ENCODE results near the gene ZDHHC4. TPM values are rescaled to one million over a fixed set of nuclear protein-coding genes. Genes with fewer than 3 reads are reported as not detected.

The ZDHHC4 gene
- total and polyA plus RNA-seq, 2 of the 8 experiments (the other 6 are each of a cell fraction or from before 2014, with no cell fraction given), result 50.2 to 171 TPM

DNA sequence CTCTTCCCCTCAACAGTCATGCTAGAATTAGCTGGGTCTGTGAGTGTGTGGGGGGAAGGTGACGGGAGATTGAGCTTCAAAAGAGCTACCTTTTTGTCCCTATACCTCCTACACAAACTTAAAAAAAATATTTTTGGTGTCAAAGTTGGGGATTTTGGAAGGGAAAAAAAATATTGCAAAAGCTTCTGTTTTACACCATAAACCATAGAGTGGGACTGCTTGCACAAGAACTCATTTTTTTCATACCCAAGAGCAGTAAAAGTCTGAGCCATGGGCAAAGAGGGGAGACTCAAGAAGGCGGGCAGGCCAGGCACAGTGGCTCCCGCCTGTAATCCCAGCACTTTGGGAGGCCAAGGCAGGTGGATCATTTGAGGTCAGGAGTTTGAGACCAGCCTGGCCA is 9.4 kb upstream of the ZDHHC4 start:
- H2BK5ac ChIP-seq (ENCODE audit: low read depth, low read length), result no peak overlapping the region
- H2AFZ ChIP-seq (ENCODE audit: low read length), result no peak overlapping the region
- H3K4me3 ChIP-seq (ENCODE audit: extremely low read depth in 1 of 4, insufficient read depth in 2 of 4, low read depth in 3 of 4, low read length in 4 of 4), result no peak overlapping the region
- CTCF ChIA-PET (ENCODE audit: partially characterized antibody), result interaction anchor here (0.8 to 2.3 kb wide), 4 partner anchors 8 to 32 kb away, joined by 3 to 8 read pairs (median 4); no protein-coding TSS in a partner anchor
- no peak overlapping the region for H4K5ac ChIP-seq (ENCODE audit: insufficient read length, low read depth, low read length)
- H2BK15ac ChIP-seq (ENCODE audit: low read length), result no peak overlapping the region
- 88% methylated on average over 3 of the region's 3 CpGs; no CpG with 5 or more reads in 1 of the 2 experiments for WGBS, 2 experiments (ENCODE audit: extremely low coverage in 1 of 2, insufficient coverage in 1 of 2, insufficient read length in 1 of 2, insufficient replicate concordance in 2 of 2, low coverage in 1 of 2, low lambda C conversion rate in 2 of 2, missing lambda C conversion rate in 1 of 2)
- no peak overlapping the region for H3K4me2 ChIP-seq (ENCODE audit: insufficient read depth in 1 of 2, low read depth in 2 of 2, low read length in 2 of 2)
- no peak overlapping the region for H3K9ac ChIP-seq (replicated peaks in 1 of 4; ENCODE audit: extremely low read depth in 1 of 4, low read depth in 3 of 4, low read length in 3 of 4)
- H3K27ac ChIP-seq (ENCODE audit: low read depth, low read length), result no peak overlapping the region
- H4K20me1 ChIP-seq (replicated peaks in 1 of 2; ENCODE audit: control insufficient read depth in 1 of 2, insufficient read depth in 2 of 2, low read length in 2 of 2), result no peaks in the 10 kb centered on the region
- FAIRE-seq, result no peak
- H4K8ac ChIP-seq (ENCODE audit: extremely low read depth, insufficient read depth, low read length), result no peak overlapping the region
- H3K4ac ChIP-seq (replicated peaks; ENCODE audit: insufficient read length, low read depth, low read length), result no peak overlapping the region
- no peak overlapping the region for H2BK12ac ChIP-seq (ENCODE audit: low read depth, low read length)
- no peaks in the 10 kb centered on the region for H3K79me1 ChIP-seq (ENCODE audit: low read depth, low read length)
- H2BK120ac ChIP-seq (replicated peaks; ENCODE audit: low read depth, low read length), result no peak overlapping the region
- no peaks in the 10 kb centered on the region for H3K23me2 ChIP-seq (ENCODE audit: low read depth, low read length)
- no peak overlapping the region for H2AK5ac ChIP-seq (ENCODE audit: low read depth, low read length)
- no peaks in the 10 kb centered on the region for H3K4me1 ChIP-seq (replicated peaks in 1 of 4; ENCODE audit: control insufficient read depth in 3 of 4, insufficient read depth in 4 of 4, low read length in 3 of 4)
- H2BK20ac ChIP-seq (ENCODE audit: low read length), result no peak overlapping the region
- TF ChIP-seq CHD2 (IDR thresholded peaks at IDR 0.05; ENCODE audit: low read length) (no peak), POU5F1 (IDR thresholded peaks at IDR 0.05; ENCODE audit: low read depth, low read length) (no peak), CREB1 (IDR thresholded peaks at IDR 0.05) (no peak), MAFK (IDR thresholded peaks at IDR 0.05; ENCODE audit: low read depth, low read length) (no peak), ASH2L (IDR thresholded peaks at IDR 0.05; ENCODE audit: low read length) (no peak), TCF12 (IDR thresholded peaks at IDR 0.05; ENCODE audit: low read depth, low read length) (no peak)
- H3K36me3 ChIP-seq (ENCODE audit: control insufficient read depth in 2 of 4, insufficient read depth in 4 of 4, low read length in 3 of 4), result no peaks in the 10 kb centered on the region
- H4K91ac ChIP-seq (replicated peaks; ENCODE audit: insufficient read length, low read length), result no peak overlapping the region
- POLR2A ChIA-PET (ENCODE audit: partially characterized antibody), result interaction anchor here (1.0 kb wide), 1 partner anchor 10 kb away, joined by 3 read pairs; no protein-coding TSS in a partner anchor
- H3K79me2 ChIP-seq (ENCODE audit: control insufficient read depth in 1 of 2, insufficient read depth in 2 of 2, low read length in 2 of 2), result no peaks in the 10 kb centered on the region
- H3K14ac ChIP-seq (ENCODE audit: insufficient read length), result no peak overlapping the region
- H3K23ac ChIP-seq (ENCODE audit: insufficient read length), result no peak overlapping the region
- no peak for DNase-seq (ENCODE audit: low read depth in 1 of 2, low spot score in 2 of 2)
- H3K9me3 ChIP-seq (ENCODE audit: insufficient read depth in 2 of 2, low read depth in 1 of 2, low read length in 1 of 2), result no peaks in the 10 kb centered on the region
- H3K27me3 ChIP-seq (replicated peaks in 1 of 4; ENCODE audit: control insufficient read depth in 3 of 4, extremely low read depth in 1 of 4, insufficient read depth in 3 of 4, low read length in 3 of 4), result no peaks in the 10 kb centered on the region; a peak in 1 of 7 replicates
- H3K18ac ChIP-seq (ENCODE audit: extremely low read depth, low read length), result no peak overlapping the region
- H3K56ac ChIP-seq (replicated peaks; ENCODE audit: insufficient read length, low read depth, low read length), result no peak overlapping the region

Data from H1 (cell line).